Loucy (cell line): ENCODE data around the gene GTSE1.

Experiments
- H2AFZ ChIP-seq: fragments of 200-600 bp; sonication (generic); 2 replicates; pipeline ENCODE4 v1.6.0; 2016; ENCODE audit warnings: antibody characterized with exemption, mild to moderate bottlenecking, low read length, moderate library complexity
- H3F3A ChIP-seq: fragments of 200-600 bp; 2 replicates; pipeline ENCODE4 v1.6.0; 2016; ENCODE audit warnings: antibody characterized with exemption, low read depth, mild to moderate bottlenecking
- H3K27me3 ChIP-seq: fragments of 200-600 bp; sonication (generic); 2 replicates; pipeline ENCODE4 v1.6.1; 2014; ENCODE audit warnings: low read length, mild to moderate bottlenecking; ENCODE audit not compliant: insufficient read depth, poor library complexity, severe bottlenecking
- H3K36me3 ChIP-seq: fragments of 200-600 bp; sonication (generic); 2 replicates; pipeline ENCODE4 v1.6.1; 2016; ENCODE audit warnings: low read length; ENCODE audit not compliant: insufficient read depth
- H3K4me1 ChIP-seq: fragments of 200-600 bp; sonication (generic); 2 replicates; pipeline ENCODE4 v1.5.1; 2014; ENCODE audit warnings: low read length, mild to moderate bottlenecking; ENCODE audit not compliant: insufficient read depth, poor library complexity, severe bottlenecking
- H3K4me2 ChIP-seq: fragments of 200-600 bp; sonication (generic); 2 replicates; pipeline ENCODE4 v1.6.0; 2014; ENCODE audit warnings: antibody characterized with exemption, low read length, low read depth, mild to moderate bottlenecking; ENCODE audit not compliant: poor library complexity, severe bottlenecking
- H3K4me3 ChIP-seq: fragments of 200-600 bp; sonication (generic); 2 replicates; pipeline ENCODE4 v1.5.1; 2014; ENCODE audit warnings: low read length, mild to moderate bottlenecking, mixed read lengths; ENCODE audit not compliant: poor library complexity, severe bottlenecking
- H3K79me2 ChIP-seq: fragments of 200-600 bp; sonication (generic); 2 replicates; pipeline ENCODE4 v1.6.1; 2014; ENCODE audit warnings: low read length; ENCODE audit not compliant: insufficient read depth
- H3K9ac ChIP-seq: fragments of 200-600 bp; sonication (generic); 2 replicates; pipeline ENCODE4 v1.6.0; 2014; ENCODE audit warnings: mild to moderate bottlenecking, low read depth, low read length, moderate library complexity; ENCODE audit not compliant: poor library complexity, severe bottlenecking
- H3K9me2 ChIP-seq: fragments of 200-600 bp; sonication (generic); replicated peaks from 2 replicates; pipeline ENCODE4 v1.6.1; 2016; ENCODE audit warnings: low read depth, low read length, mixed read lengths
- H3K9me3 ChIP-seq: fragments of 200-600 bp; sonication (generic); 2 replicates; pipeline ENCODE4 v1.6.1; 2014; ENCODE audit warnings: mild to moderate bottlenecking, antibody characterized with exemption, low read length, low read depth; ENCODE audit not compliant: insufficient read depth
- H4K20me1 ChIP-seq: fragments of 200-600 bp; sonication (generic); 2 replicates; pipeline ENCODE4 v1.6.0; 2014; ENCODE audit warnings: antibody characterized with exemption, low read length, mild to moderate bottlenecking; ENCODE audit not compliant: insufficient read depth, poor library complexity, severe bottlenecking
- CTCF ChIP-seq: fragments of 200-600 bp; sonication (generic); conservative IDR thresholded peaks from 2 replicates; pipeline ENCODE4 v1.5.1; 2014; ENCODE audit warnings: mild to moderate bottlenecking, antibody characterized with exemption, low read length
- EZH2phosphoT487 ChIP-seq: fragments of 200-600 bp; IDR thresholded peaks from 2 replicates; pipeline ENCODE4 v1.6.1; 2018; ENCODE audit warnings: antibody characterized with exemption, mild to moderate bottlenecking, moderate library complexity, borderline replicate concordance

Gene GTSE1

GRCh38 chr22:46365166-46365624, 68.5 kb downstream of the GTSE1 start:
- Histone ChIP-seq H3K4me2 (no peak overlapping the region), H3K4me3 (no peak overlapping the region), H4K20me1 (no peaks in the 10 kb centered on the region), H2AFZ (no peak overlapping the region), H3K9me3 (no peaks in the 10 kb centered on the region), H3K9ac (no peak overlapping the region), H3F3A (no peaks in the 10 kb centered on the region), H3K36me3 (no peaks in the 10 kb centered on the region), H3K4me1 (no peaks in the 10 kb centered on the region), H3K79me2 (no peaks in the 10 kb centered on the region), H3K9me2 (no peaks in the 10 kb centered on the region), H3K27me3 (no peaks in the 10 kb centered on the region)
- no peak for TF ChIP-seq CTCF
- TF ChIP-seq EZH2phosphoT487, result no peak

- H3K9me3 ChIP-seq, result no peaks in the 10 kb centered on the region
- no peak overlapping the region for H3K9ac ChIP-seq
- no peaks in the 10 kb centered on the region for H3K4me1 ChIP-seq
- no peaks in the 10 kb centered on the region for H3F3A ChIP-seq
- H3K36me3 ChIP-seq, result no peaks in the 10 kb centered on the region
- no peak for TF ChIP-seq EZH2phosphoT487
- TF ChIP-seq CTCF, result no peak
- H3K4me2 ChIP-seq, result no peak overlapping the region
- no peak overlapping the region for H2AFZ ChIP-seq
- no peaks in the 10 kb centered on the region for H4K20me1 ChIP-seq
- no peak overlapping the region for H3K4me3 ChIP-seq
- no peaks in the 10 kb centered on the region for H3K79me2 ChIP-seq
- no peaks in the 10 kb centered on the region for H3K27me3 ChIP-seq
- H3K9me2 ChIP-seq, result no peaks in the 10 kb centered on the region
Measured at GRCh38 chr22:46366327-46366731, 69.7 kb downstream of the GTSE1 start.

- Histone ChIP-seq H3K9me3 (no peaks in the 10 kb centered on the region), H3K79me2 (no peaks in the 10 kb centered on the region), H3F3A (no peaks in the 10 kb centered on the region), H3K27me3 (no peaks in the 10 kb centered on the region), H4K20me1 (no peaks in the 10 kb centered on the region), H3K4me2 (no peak overlapping the region), H3K4me1 (no peaks in the 10 kb centered on the region), H3K4me3 (no peak overlapping the region), H3K36me3 (no peaks in the 10 kb centered on the region), H2AFZ (no peak overlapping the region), H3K9ac (no peak overlapping the region), H3K9me2 (no peaks in the 10 kb centered on the region)
- TF ChIP-seq EZH2phosphoT487 (no peak), CTCF (no peak)
Measured at GRCh38 chr22:46366801-46367706, 70.4 kb downstream of the GTSE1 start.
